ENCODE data around the gene KCNMB1. TPM values are rescaled to one million over a fixed set of nuclear protein-coding genes. Genes with fewer than 3 reads are reported as not detected.
"Not testable (repeated sequence)": the region's sequence is repeated elsewhere in the genome, so short reads cannot be mapped to it uniquely, and the experiment has no call there.

Gene KCNMB1
- total RNA-seq, 1 donor from 2014 or later: 0.03 TPM

- no peaks in the 10 kb centered on the region for H3K36me3 Mint-ChIP-seq (ENCODE audit: low read depth)
- H3K4me3 Mint-ChIP-seq: no peak overlapping the region
- DNase-seq (ENCODE audit: low spot score): no peak
- no peak overlapping the region for H3K27ac Mint-ChIP-seq
- H3K4me1 Mint-ChIP-seq (ENCODE audit: low read depth): no peaks in the 10 kb centered on the region
- no peaks in the 10 kb centered on the region for H3K9me3 Mint-ChIP-seq
- intact Hi-C loops (cut with micrococcal nuclease): no loop called here
- peaks cover 19% of the 10 kb centered on the region for H3K27me3 Mint-ChIP-seq (ENCODE audit: insufficient read depth)
These were observed 2.3 kb downstream of the KCNMB1 start for GRCh38 chr5:170386743-170387395.

- Mint-ChIP-seq H3K27me3 (ENCODE audit: insufficient read depth) (peaks cover 14% of the 10 kb centered on the region), H3K36me3 (ENCODE audit: low read depth) (no peaks in the 10 kb centered on the region), H3K4me3 (no peak overlapping the region), H3K9me3 (no peaks in the 10 kb centered on the region), H3K27ac (no peak overlapping the region), H3K4me1 (ENCODE audit: low read depth) (no peaks in the 10 kb centered on the region)
- intact Hi-C loops (cut with micrococcal nuclease): no loop called here
- DNase-seq (ENCODE audit: low spot score): no peak
These were observed 5.9 kb downstream of the KCNMB1 start for GRCh38 chr5:170383227-170383626.

- H3K4me3 Mint-ChIP-seq: no peak overlapping the region
- no peaks in the 10 kb centered on the region for H3K36me3 Mint-ChIP-seq (ENCODE audit: low read depth)
- DNase-seq (ENCODE audit: low spot score): no peak
- H3K27me3 Mint-ChIP-seq (ENCODE audit: insufficient read depth): peaks cover 12% of the 10 kb centered on the region
- H3K9me3 Mint-ChIP-seq: no peaks in the 10 kb centered on the region
- no peaks in the 10 kb centered on the region for H3K4me1 Mint-ChIP-seq (ENCODE audit: low read depth)
- intact Hi-C loops (cut with micrococcal nuclease): no loop called here
- no peak overlapping the region for H3K27ac Mint-ChIP-seq
These were observed 6.4 kb downstream of the KCNMB1 start for GRCh38 chr5:170382790-170383189.

- no peaks in the 10 kb centered on the region for H3K9me3 Mint-ChIP-seq
These were observed 8.7 kb downstream of the KCNMB1 start for GRCh38 chr5:170380361-170380951.

GRCh38 chr5:170378740-170379139 lies 10.4 kb downstream of the KCNMB1 start:
- Mint-ChIP-seq H3K4me3 (no peak overlapping the region), H3K27me3 (ENCODE audit: insufficient read depth) (peaks cover 14% of the 10 kb centered on the region), H3K9me3 (no peaks in the 10 kb centered on the region)

More at GRCh38 chr5:170380361-170380951, 8.7 kb downstream of the KCNMB1 start:
- H3K4me3 Mint-ChIP-seq: no peak overlapping the region
- intact Hi-C loops (cut with micrococcal nuclease): no loop called here
- H3K27me3 Mint-ChIP-seq (ENCODE audit: insufficient read depth): peaks cover 5% of the 10 kb centered on the region
- H3K4me1 Mint-ChIP-seq (ENCODE audit: low read depth): no peaks in the 10 kb centered on the region
- no peak for DNase-seq (ENCODE audit: low spot score)
- H3K36me3 Mint-ChIP-seq (ENCODE audit: low read depth): no peaks in the 10 kb centered on the region
- H3K27ac Mint-ChIP-seq: no peak overlapping the region

GRCh38 chr5:170377027-170377426 lies 12.1 kb downstream of the KCNMB1 start:
- Mint-ChIP-seq H3K27ac (no peak overlapping the region), H3K27me3 (ENCODE audit: insufficient read depth) (peaks cover 14% of the 10 kb centered on the region), H3K4me3 (no peak overlapping the region), H3K36me3 (ENCODE audit: low read depth) (no peaks in the 10 kb centered on the region), H3K4me1 (ENCODE audit: low read depth) (no peaks in the 10 kb centered on the region), H3K9me3 (no peaks in the 10 kb centered on the region)
- intact Hi-C loops (cut with micrococcal nuclease): no loop called here
- no peak for DNase-seq (ENCODE audit: low spot score)

More at GRCh38 chr5:170378740-170379139, 10.4 kb downstream of the KCNMB1 start:
- no peaks in the 10 kb centered on the region for H3K36me3 Mint-ChIP-seq (ENCODE audit: low read depth)
- no peak overlapping the region for H3K27ac Mint-ChIP-seq
- intact Hi-C loops (cut with micrococcal nuclease): no loop called here
- H3K4me1 Mint-ChIP-seq (ENCODE audit: low read depth): no peaks in the 10 kb centered on the region
- DNase-seq (ENCODE audit: low spot score): no peak

- H3K27me3 Mint-ChIP-seq (ENCODE audit: insufficient read depth): peaks cover 17% of the 10 kb centered on the region
- H3K4me3 Mint-ChIP-seq; intact Hi-C loops (cut with micrococcal nuclease); H3K27ac Mint-ChIP-seq; H3K36me3 Mint-ChIP-seq (ENCODE audit: low read depth); DNase-seq (ENCODE audit: low spot score); H3K4me1 Mint-ChIP-seq (ENCODE audit: low read depth); H3K9me3 Mint-ChIP-seq: not testable (repeated sequence)
These were observed 12.6 kb downstream of the KCNMB1 start for GRCh38 chr5:170376526-170376925.

- no peak for DNase-seq (ENCODE audit: low spot score)
- H3K27ac Mint-ChIP-seq: no peak overlapping the region
- H3K9me3 Mint-ChIP-seq: no peaks in the 10 kb centered on the region
- no peaks in the 10 kb centered on the region for H3K36me3 Mint-ChIP-seq (ENCODE audit: low read depth)
- H3K27me3 Mint-ChIP-seq (ENCODE audit: insufficient read depth): peaks cover 19% of the 10 kb centered on the region
- H3K4me3 Mint-ChIP-seq: no peak overlapping the region
- no peaks in the 10 kb centered on the region for H3K4me1 Mint-ChIP-seq (ENCODE audit: low read depth)
- intact Hi-C loops (cut with micrococcal nuclease): no loop called here
These were observed 13.9 kb downstream of the KCNMB1 start for GRCh38 chr5:170375283-170375682.

GRCh38 chr5:170372971-170373370 lies 16.2 kb downstream of the KCNMB1 start:
- Mint-ChIP-seq H3K27ac (no peak overlapping the region), H3K36me3 (ENCODE audit: low read depth) (no peaks in the 10 kb centered on the region), H3K27me3 (ENCODE audit: insufficient read depth) (peaks cover 24% of the 10 kb centered on the region), H3K4me1 (ENCODE audit: low read depth) (no peaks in the 10 kb centered on the region), H3K9me3 (no peaks in the 10 kb centered on the region), H3K4me3 (no peak overlapping the region)
- intact Hi-C loops (cut with micrococcal nuclease): no loop called here
- no peak for DNase-seq (ENCODE audit: low spot score)

- Mint-ChIP-seq H3K27me3 (ENCODE audit: insufficient read depth) (peaks cover 10% of the 10 kb centered on the region), H3K4me3 (no peak overlapping the region), H3K27ac (no peak overlapping the region), H3K36me3 (ENCODE audit: low read depth) (no peaks in the 10 kb centered on the region), H3K4me1 (ENCODE audit: low read depth) (no peaks in the 10 kb centered on the region), H3K9me3 (no peaks in the 10 kb centered on the region)
- intact Hi-C loops (cut with micrococcal nuclease): no loop called here
- no peak for DNase-seq (ENCODE audit: low spot score)
These were observed 20.6 kb downstream of the KCNMB1 start for GRCh38 chr5:170368586-170368985.

GRCh38 chr5:170366276-170366675 lies 22.9 kb downstream of the KCNMB1 start:
- no peaks in the 10 kb centered on the region for H3K9me3 Mint-ChIP-seq
- intact Hi-C loops (cut with micrococcal nuclease): no loop called here
- H3K4me3 Mint-ChIP-seq: no peak overlapping the region
- H3K27ac Mint-ChIP-seq: no peak overlapping the region
- no peak for DNase-seq (ENCODE audit: low spot score)
- H3K36me3 Mint-ChIP-seq (ENCODE audit: low read depth): no peaks in the 10 kb centered on the region
- H3K27me3 Mint-ChIP-seq (ENCODE audit: insufficient read depth): peaks cover 7% of the 10 kb centered on the region
- no peaks in the 10 kb centered on the region for H3K4me1 Mint-ChIP-seq (ENCODE audit: low read depth)

- Mint-ChIP-seq H3K4me3 (no peak overlapping the region), H3K27me3 (ENCODE audit: insufficient read depth) (peaks cover 5% of the 10 kb centered on the region), H3K4me1 (ENCODE audit: low read depth) (no peaks in the 10 kb centered on the region), H3K27ac (no peak overlapping the region), H3K36me3 (ENCODE audit: low read depth) (no peaks in the 10 kb centered on the region), H3K9me3 (no peaks in the 10 kb centered on the region)
- intact Hi-C loops (cut with micrococcal nuclease): no loop called here
- no peak for DNase-seq (ENCODE audit: low spot score)
These were observed 23.3 kb downstream of the KCNMB1 start for GRCh38 chr5:170365831-170366230.

- intact Hi-C loops (cut with micrococcal nuclease): no loop called here
- no peaks in the 10 kb centered on the region for H3K9me3 Mint-ChIP-seq
- no peak overlapping the region for H3K27ac Mint-ChIP-seq
- no peak for DNase-seq (ENCODE audit: low spot score)
- H3K4me1 Mint-ChIP-seq (ENCODE audit: low read depth): no peaks in the 10 kb centered on the region
- no peak overlapping the region for H3K4me3 Mint-ChIP-seq
- no peaks in the 10 kb centered on the region for H3K36me3 Mint-ChIP-seq (ENCODE audit: low read depth)
- peaks cover 5% of the 10 kb centered on the region for H3K27me3 Mint-ChIP-seq (ENCODE audit: insufficient read depth)
These were observed 24.2 kb downstream of the KCNMB1 start for GRCh38 chr5:170365011-170365410.

Data from activated T-helper 1 cell treated with anti-CD3 and anti-CD28 coated beads, Interleukin-12 subunit alpha, Interleukin-12 subunit beta, Interleukin-2, Interleukin-4 antibody, amounts not matched to agents 30 ng/mL and 10 ng/mL and 1 ng/mL, durations not matched to agents 14 hours and 24 hours and 36 hours (primary cell).